Keratinocyte (primary cell): ENCODE data around the gene PRKCA.
"Not testable (repeated sequence)": the region's sequence is repeated elsewhere in the genome, so short reads cannot be mapped to it uniquely, and the experiment has no call there.

ENCODE experiments used
- CTCF ChIP-seq, 3 experiments: IDR thresholded peaks in 1 of 3; conservative IDR thresholded peaks in 1 of 3; optimal IDR thresholded peaks in 1 of 3; 2 replicates in 2 of 3; 3 replicates in 1 of 3; pipeline versions ENCODE3 to v1.5.1; 2011; ENCODE audit warnings: low read length in 3 of 3, mild to moderate bottlenecking in 3 of 3, moderate library complexity in 2 of 3, control low read depth in 1 of 3, inconsistent platforms in 1 of 3; ENCODE audit not compliant: insufficient read depth in 2 of 3; ENCODE audit errors: extremely low read depth in 1 of 3
- EZH2 ChIP-seq: IDR thresholded peaks from one replicate; pipeline ENCODE4 v1.6.1; 2012; ENCODE audit warnings: inconsistent platforms, mild to moderate bottlenecking, low read length, moderate library complexity

DNA sequence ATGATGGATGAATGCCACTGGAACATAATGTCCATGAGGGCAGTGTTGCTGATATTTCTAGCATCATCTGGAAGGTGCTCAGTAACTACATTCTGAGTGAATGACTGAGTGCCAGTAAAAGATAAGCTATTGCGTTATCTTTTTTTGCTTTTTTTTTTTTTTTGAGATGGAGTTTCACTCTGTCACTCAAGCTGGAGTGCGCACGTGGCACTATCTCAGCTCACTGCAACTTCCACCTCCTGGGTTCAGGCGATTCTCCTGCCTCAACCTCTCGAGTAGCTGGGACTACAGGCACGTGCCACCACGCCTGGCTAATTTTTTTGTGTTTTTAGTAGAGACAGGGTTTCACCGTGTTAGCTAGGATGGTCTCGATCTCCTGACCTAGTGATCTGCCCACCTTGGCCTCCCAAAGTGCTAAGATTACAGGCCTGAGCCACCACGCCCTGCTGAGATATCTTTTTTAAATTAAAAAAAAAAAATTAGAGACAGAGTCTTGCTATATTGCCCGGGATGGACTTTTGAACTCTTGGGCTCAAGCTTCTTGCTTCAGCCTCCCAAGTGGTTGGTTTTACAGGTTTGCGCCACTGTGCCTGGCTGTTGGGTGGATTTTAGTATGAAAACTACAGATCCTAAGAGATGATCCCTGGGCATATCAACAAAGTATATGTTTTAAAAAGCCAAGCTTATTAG, 43.7 kb downstream of the PRKCA start:
- TF ChIP-seq CTCF (optimal IDR thresholded peaks at IDR 0.05 in 1 of 3, IDR thresholded peaks at IDR 0.05 in 1 of 3, conservative IDR thresholded peaks at IDR 0.05 in 1 of 3; ENCODE audit: extremely low read depth in 1 of 3, insufficient read depth in 2 of 3, low read length in 3 of 3); EZH2: not testable (repeated sequence)
